Keratinocyte (primary cell): ENCODE results near the gene RTP1.

Experiments used
- CTCF ChIP-seq, 3 experiments: IDR thresholded peaks in 1 of 3; conservative IDR thresholded peaks in 1 of 3; optimal IDR thresholded peaks in 1 of 3; 2 replicates in 2 of 3; 3 replicates in 1 of 3; pipeline versions ENCODE3 to v1.5.1; 2011; ENCODE audit warnings: low read length in 3 of 3, mild to moderate bottlenecking in 3 of 3, moderate library complexity in 2 of 3, control low read depth in 1 of 3, inconsistent platforms in 1 of 3; ENCODE audit not compliant: insufficient read depth in 2 of 3; ENCODE audit errors: extremely low read depth in 1 of 3
- EZH2 ChIP-seq: IDR thresholded peaks from one replicate; pipeline ENCODE4 v1.6.1; 2012; ENCODE audit warnings: inconsistent platforms, mild to moderate bottlenecking, low read length, moderate library complexity

- TF ChIP-seq CTCF (optimal IDR thresholded peaks at IDR 0.05 in 1 of 3, IDR thresholded peaks at IDR 0.05 in 1 of 3, conservative IDR thresholded peaks at IDR 0.05 in 1 of 3; ENCODE audit: extremely low read depth in 1 of 3, insufficient read depth in 2 of 3, low read length in 3 of 3) (no peak), EZH2 (no peak)
Measured at GRCh38 chr3:187243933-187244524, 46.7 kb downstream of the RTP1 start.
